ENCODE data around the gene RNF187.

The RNF187 gene

DNA sequence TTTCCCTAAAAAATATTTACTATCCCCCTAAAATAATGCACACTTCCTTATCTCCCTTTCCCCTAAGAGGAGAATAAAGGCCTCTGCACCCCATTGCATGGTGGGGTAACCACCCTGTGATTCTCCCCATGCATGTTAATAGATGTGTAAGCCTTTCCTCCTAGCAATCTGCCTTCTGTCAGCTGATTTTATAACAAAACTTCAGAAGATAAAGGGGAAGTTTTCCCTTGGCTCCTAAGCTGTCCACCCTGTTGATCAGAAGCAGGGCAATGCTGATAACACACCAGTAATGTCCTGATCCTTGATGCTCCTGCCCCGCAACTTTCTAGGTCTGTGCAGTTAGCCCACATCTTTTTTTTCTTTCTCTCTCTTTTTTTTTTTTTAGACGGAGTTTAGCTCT lies 11.4 kb upstream of the RNF187 start:
- TF ChIP-seq PATZ1 (CRISPR knock-in tag; IDR thresholded peaks at IDR 0.05; ENCODE audit: borderline replicate concordance) (no peak), RARB (CRISPR knock-in tag; IDR thresholded peaks at IDR 0.05) (no peak), ZNF8 (CRISPR knock-in tag; IDR thresholded peaks at IDR 0.05) (no peak), PPARA (CRISPR knock-in tag; IDR thresholded peaks at IDR 0.05; ENCODE audit: borderline replicate concordance) (no peak), TOX (CRISPR knock-in tag; IDR thresholded peaks at IDR 0.05; ENCODE audit: borderline replicate concordance) (no peak), CREB5 (CRISPR knock-in tag; IDR thresholded peaks at IDR 0.05; ENCODE audit: low read depth) (no peak), ZFP3 (CRISPR knock-in tag; IDR thresholded peaks at IDR 0.05) (no peak), CSRNP3 (CRISPR knock-in tag; IDR thresholded peaks at IDR 0.05) (no peak), CSDC2 (CRISPR knock-in tag; IDR thresholded peaks at IDR 0.05) (no peak), ISL1 (CRISPR knock-in tag; IDR thresholded peaks at IDR 0.05) (no peak), BACH2 (CRISPR knock-in tag; IDR thresholded peaks at IDR 0.05; ENCODE audit: borderline replicate concordance) (no peak), OSR1 (CRISPR knock-in tag; IDR thresholded peaks at IDR 0.05) (no peak), ESRRG (CRISPR knock-in tag; IDR thresholded peaks at IDR 0.05) (no peak), ZC3H10 (CRISPR knock-in tag; IDR thresholded peaks at IDR 0.05) (no peak)
- TF ChIP-seq, protein P1, sequence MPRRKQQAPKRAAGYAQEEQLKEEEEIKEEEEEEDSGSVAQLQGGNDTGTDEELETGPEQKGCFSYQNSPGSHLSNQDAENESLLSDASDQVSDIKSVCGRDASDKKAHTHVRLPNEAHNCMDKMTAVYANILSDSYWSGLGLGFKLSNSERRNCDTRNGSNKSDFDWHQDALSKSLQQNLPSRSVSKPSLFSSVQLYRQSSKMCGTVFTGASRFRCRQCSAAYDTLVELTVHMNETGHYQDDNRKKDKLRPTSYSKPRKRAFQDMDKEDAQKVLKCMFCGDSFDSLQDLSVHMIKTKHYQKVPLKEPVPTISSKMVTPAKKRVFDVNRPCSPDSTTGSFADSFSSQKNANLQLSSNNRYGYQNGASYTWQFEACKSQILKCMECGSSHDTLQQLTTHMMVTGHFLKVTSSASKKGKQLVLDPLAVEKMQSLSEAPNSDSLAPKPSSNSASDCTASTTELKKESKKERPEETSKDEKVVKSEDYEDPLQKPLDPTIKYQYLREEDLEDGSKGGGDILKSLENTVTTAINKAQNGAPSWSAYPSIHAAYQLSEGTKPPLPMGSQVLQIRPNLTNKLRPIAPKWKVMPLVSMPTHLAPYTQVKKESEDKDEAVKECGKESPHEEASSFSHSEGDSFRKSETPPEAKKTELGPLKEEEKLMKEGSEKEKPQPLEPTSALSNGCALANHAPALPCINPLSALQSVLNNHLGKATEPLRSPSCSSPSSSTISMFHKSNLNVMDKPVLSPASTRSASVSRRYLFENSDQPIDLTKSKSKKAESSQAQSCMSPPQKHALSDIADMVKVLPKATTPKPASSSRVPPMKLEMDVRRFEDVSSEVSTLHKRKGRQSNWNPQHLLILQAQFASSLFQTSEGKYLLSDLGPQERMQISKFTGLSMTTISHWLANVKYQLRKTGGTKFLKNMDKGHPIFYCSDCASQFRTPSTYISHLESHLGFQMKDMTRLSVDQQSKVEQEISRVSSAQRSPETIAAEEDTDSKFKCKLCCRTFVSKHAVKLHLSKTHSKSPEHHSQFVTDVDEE (CRISPR knock-in tag; IDR thresholded peaks at IDR 0.05), result no peak
- ATAC-seq, result no peak

- no peak for ATAC-seq
- no peak for TF ChIP-seq ZNF70 (CRISPR knock-in tag; IDR thresholded peaks at IDR 0.05)
- no peak for TF ChIP-seq CSRNP3 (CRISPR knock-in tag; IDR thresholded peaks at IDR 0.05)
- no peak for TF ChIP-seq CSDC2 (CRISPR knock-in tag; IDR thresholded peaks at IDR 0.05)
- TF ChIP-seq SNAI2 (CRISPR knock-in tag; IDR thresholded peaks at IDR 0.05), result no peak
- TF ChIP-seq RARB (CRISPR knock-in tag; IDR thresholded peaks at IDR 0.05), result no peak
- TF ChIP-seq ZNF8 (CRISPR knock-in tag; IDR thresholded peaks at IDR 0.05), result no peak
- TF ChIP-seq PPARA (CRISPR knock-in tag; IDR thresholded peaks at IDR 0.05; ENCODE audit: borderline replicate concordance), result no peak
- no peak for TF ChIP-seq ZC3H10 (CRISPR knock-in tag; IDR thresholded peaks at IDR 0.05)
- TF ChIP-seq TCF4 (CRISPR knock-in tag; IDR thresholded peaks at IDR 0.05; ENCODE audit: borderline replicate concordance), result no peak
- no peak for TF ChIP-seq ISL1 (CRISPR knock-in tag; IDR thresholded peaks at IDR 0.05)
- TF ChIP-seq ZNF565 (CRISPR knock-in tag; conservative IDR thresholded peaks at IDR 0.05; ENCODE audit: low read depth), result no peak
- no peak for TF ChIP-seq ZFP3 (CRISPR knock-in tag; IDR thresholded peaks at IDR 0.05)
- no peak for TF ChIP-seq TOX (CRISPR knock-in tag; IDR thresholded peaks at IDR 0.05; ENCODE audit: borderline replicate concordance)
- TF ChIP-seq, protein P2, sequence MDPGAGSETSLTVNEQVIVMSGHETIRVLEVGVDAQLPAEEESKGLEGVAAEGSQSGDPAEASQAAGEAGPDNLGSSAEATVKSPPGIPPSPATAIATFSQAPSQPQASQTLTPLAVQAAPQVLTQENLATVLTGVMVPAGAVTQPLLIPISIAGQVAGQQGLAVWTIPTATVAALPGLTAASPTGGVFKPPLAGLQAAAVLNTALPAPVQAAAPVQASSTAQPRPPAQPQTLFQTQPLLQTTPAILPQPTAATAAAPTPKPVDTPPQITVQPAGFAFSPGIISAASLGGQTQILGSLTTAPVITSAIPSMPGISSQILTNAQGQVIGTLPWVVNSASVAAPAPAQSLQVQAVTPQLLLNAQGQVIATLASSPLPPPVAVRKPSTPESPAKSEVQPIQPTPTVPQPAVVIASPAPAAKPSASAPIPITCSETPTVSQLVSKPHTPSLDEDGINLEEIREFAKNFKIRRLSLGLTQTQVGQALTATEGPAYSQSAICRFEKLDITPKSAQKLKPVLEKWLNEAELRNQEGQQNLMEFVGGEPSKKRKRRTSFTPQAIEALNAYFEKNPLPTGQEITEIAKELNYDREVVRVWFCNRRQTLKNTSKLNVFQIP (CRISPR knock-in tag; IDR thresholded peaks at IDR 0.05; ENCODE audit: borderline replicate concordance, low read depth), result no peak
Observed at GRCh38 chr1:228477263-228477662, 9.9 kb upstream of the RNF187 start.

Measured in SK-N-SH treated with all-trans-retinoic acid at 6 μM for 48 hours (cell line).